GM19324 (cell line): ENCODE measurements around the gene PYDC1.
A peak's percentile ranks its signal among the peaks of the same experiment; 100 is the strongest.
"Not testable (repeated sequence)": the region's sequence is repeated elsewhere in the genome, so short reads cannot be mapped to it uniquely, and the experiment has no call there.

Experiments used
- ATAC-seq: cut with Tn5 transposase; IDR thresholded peaks from one replicate; pipeline ENCODE4 v1.9.1; 2021; ENCODE audit warnings: mild to moderate bottlenecking, moderate library complexity; ENCODE audit not compliant: unreplicated experiment, low FRiP score

PYDC1 gene

DNA sequence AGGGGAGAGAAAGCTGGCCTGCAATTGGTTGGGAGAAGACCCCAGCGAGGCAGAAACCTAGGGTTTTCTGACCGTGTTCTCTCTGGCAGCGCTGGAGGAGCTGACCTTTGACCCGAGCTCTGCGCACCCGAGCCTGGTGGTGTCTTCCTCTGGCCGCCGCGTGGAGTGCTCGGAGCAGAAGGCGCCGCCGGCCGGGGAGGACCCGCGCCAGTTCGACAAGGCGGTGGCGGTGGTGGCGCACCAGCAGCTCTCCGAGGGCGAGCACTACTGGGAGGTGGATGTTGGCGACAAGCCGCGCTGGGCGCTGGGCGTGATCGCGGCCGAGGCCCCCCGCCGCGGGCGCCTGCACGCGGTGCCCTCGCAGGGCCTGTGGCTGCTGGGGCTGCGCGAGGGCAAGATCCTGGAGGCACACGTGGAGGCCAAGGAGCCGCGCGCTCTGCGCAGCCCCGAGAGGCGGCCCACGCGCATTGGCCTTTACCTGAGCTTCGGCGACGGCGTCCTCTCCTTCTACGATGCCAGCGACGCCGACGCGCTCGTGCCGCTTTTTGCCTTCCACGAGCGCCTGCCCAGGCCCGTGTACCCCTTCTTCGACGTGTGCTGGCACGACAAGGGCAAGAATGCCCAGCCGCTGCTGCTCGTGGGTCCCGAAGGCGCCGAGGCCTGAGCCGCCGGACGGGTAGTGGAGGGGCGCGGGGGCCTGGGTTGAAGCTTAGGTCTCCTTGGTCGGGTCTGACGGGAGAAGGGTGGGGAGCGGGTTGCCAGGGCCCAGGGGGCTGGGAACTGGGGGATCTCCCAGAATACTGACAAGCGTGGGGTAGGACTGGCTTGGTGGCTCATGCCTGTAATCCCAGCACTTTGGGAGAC is 7.4 kb upstream of the PYDC1 start:
- ATAC-seq = no peak

DNA sequence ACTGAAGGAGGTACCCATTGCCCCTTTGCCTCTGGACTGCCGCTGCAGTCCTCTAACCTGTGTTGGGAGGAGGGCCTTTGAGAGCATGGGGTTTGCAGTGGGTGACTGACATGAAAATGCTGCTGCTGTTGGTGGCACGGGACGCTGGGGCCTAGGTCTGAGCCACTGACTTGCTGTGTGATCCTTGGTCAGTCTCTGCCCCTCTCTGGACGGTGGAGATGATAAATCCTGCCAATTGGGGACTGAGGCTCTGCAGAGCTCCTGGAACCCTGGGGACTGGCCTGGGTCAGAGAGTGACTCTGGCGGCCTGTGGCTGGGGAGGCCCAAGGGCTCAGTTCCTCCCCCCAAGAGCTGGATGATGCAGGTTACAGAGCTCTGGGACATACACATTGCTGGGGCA is 6.1 kb upstream of the PYDC1 start:
- no peak for ATAC-seq

DNA sequence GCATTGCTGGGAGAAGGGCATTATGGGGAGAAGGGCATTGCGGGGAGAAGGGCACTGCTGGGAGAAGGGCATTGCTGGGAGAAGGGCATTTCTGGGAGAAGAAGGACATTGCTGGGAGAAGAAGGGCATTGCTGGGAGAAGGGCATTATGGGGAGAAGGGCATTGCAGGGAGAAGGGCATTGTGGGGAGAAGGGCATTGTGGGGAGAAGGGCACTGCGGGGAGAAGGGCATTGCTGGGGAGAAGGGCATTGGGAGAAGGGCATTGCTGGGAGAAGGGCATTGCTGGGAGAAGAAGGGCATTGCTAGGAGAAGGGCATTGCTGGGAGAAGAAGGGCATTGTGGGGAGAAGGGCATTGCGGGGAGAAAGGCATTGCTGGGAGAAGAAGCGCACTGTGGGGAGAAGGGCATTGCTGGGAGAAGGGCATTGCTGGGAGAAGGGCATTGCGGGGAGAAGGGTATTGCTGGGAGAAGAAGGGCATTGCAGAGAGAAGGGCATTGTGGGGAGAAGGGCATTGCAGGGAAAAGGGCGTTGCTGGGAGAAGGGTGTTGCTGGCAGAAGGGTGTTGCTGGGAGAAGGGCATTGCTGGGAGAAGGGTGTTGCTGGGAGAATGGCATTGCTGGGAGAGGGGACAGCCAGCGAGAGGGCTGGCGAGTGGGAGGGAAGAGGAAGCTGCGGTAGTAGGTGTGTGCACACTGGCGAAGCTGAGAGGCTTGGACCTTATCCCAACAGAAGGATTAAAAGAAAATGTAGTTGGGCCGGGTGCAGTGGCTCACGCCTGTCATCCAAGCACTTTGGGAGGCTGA is 4.6 kb upstream of the PYDC1 start:
- ATAC-seq = no peak

DNA sequence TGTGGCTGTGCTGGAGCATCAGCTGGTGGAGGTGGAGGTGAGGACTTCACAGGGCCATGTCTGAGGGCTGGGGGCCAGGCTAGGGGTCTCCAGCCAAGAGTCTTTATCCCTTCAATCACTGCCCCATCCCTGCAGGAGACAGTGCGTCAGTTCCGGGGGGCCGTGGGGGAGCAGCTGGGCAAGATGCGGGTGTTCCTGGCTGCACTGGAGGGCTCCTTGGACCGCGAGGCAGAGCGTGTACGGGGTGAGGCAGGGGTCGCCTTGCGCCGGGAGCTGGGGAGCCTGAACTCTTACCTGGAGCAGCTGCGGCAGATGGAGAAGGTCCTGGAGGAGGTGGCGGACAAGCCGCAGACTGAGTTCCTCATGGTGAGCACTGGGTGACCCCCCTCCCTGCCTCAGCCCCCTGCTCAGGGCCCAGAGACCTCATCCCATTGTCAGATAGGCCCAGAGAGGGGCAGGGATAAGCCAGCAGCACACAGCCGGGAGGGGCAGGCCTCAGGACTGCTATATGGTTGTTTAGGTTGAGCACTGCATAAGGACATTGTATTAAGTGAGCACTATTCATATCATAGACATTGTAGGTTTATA is 2.3 kb upstream of the PYDC1 start:
- no peak for ATAC-seq

DNA sequence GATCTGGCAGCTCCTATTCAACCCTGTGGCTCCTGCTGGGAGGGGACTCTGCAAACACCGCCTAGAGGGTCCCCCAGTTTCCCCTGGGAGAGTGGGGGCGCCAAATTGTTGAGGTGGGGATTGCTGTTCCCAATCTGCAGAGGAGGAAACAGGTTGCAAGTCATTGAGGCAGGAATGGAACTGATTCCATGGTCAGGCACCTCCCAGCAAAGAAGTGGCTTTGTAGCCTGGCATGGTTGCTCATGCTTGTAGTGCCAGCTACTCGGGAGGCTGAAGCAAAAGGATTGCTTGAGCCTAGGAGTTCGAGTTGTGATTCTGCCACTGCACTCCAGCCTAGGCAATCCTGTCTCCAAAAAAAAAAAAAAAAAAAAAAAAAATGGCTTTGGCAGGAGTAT is 198 bp upstream of the PYDC1 start:
- ATAC-seq = no peak

DNA sequence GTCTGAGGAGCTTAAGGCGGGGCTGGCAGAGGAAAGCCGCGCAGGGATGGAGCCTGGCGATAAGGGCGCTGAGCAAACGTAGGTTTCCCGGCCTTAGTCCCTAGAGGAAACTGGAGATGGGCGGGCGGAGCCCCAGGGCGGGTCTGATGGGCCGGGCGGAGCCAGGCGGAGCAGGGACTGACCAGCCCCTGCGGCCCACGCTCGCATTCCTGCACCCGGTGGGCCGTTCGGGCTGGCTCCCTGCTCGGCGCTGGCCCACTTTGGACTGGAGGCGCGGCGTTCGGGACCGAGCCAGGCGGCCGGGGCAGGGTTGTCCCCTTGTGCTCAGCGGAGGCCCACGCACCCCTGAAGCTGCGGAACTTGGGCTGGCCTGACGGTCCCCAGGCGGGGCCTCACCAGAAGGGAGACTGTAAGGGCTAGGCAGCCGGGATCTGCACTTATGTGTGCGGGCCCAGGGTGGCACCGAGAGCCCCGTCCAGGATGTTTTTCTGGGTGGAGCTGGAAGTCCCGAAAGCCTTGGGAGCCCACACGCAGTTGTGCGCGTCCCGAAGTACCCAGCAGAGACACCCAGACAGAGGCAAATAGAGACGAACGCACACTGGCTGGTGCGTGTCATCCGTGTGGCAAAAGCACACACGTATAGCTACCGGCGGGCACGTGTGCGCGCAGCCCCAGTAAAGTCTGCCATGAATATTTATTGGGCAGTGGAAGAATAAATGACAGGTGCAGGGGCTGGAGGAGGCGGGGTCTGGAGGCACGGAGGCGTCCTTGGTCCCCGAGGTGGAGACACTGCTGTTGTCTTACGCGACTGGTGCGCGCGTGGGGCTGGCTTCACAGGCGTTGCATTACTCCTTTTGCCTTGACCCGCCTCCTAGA is 1.4 kb downstream of the PYDC1 start:
- ATAC-seq = no peak

DNA sequence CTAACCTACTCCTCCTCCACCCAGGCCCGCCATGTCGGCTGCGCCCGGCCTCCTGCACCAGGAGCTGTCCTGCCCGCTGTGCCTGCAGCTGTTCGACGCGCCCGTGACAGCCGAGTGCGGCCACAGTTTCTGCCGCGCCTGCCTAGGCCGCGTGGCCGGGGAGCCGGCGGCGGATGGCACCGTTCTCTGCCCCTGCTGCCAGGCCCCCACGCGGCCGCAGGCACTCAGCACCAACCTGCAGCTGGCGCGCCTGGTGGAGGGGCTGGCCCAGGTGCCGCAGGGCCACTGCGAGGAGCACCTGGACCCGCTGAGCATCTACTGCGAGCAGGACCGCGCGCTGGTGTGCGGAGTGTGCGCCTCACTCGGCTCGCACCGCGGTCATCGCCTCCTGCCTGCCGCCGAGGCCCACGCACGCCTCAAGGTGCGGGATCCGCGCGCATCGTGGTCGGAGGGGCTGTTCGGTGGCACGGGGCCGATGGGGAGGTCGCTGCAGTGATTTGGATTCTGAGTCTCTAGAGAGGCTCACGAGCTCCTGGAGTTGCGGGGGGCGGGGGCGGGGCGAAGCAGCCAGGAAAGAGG is 2.1 kb downstream of the PYDC1 start:
- no peak for ATAC-seq

DNA sequence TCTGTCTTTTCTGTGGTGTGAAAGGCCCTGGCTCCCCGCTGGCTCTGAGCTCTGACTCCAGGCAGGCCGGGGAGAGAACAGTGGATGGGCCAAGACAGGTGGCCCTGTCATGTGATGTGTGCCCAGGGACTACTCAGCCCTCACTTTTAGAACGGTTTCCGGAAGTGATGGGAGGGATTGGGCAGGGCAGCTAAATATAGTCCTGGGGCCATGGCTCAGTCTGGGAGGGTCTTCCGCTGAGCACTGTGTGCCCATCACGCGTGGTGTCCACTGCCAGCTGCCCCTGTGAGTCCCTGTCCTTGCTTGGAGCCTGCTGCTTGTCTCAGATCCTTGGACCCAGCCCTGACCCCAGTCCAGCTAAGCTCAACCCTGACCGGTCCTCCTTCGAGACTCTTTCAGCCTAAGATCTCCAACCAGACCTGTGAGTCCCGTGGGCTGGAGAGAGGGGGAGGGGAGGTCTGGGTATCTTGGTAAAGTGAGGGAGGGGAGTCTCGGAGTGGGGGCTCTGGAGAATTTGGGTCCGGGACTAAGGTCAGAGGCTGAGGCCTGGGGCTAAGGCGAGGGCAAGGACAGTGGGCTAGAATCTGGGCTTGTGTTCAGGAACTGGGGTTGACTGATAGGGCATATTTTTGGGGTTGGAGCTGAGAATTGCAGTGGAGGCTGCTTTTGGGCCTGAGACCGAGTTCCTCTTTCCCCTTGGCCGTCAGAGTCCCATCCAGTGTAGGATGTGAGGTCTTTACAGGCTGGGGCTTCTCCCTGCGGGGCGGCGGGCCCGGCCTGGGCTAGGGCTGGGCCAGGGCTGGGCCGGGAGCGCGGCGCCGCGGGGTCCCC is 2.8 kb downstream of the PYDC1 start, which contains the start of gene TRIM72:
TSS of gene TRIM72 (plus strand) at position 243 of the 831 bp plus-strand sequence. CDS start 620 bp downstream, outside the sequence.
- no peak for ATAC-seq

DNA sequence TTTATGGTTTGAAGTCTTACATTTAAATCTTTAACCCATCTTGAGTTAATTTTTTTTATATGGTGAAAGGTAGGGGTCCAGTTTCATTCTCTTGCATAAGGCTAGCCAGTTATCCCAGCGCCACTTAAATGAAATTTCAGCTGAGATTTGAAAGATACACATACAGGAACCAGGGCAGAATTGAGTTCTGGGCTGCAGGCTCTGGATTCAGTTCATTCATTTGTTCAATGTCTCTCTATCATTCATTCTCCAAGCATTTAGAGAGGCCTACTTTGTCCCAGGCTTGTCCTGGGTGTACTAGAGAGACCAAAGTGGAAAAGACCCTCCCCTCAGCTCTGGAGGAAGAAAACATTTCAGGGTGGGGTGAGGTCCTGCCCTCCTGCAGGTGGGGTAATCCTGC is 3.6 kb downstream of the PYDC1 start:
- ATAC-seq = no peak

DNA sequence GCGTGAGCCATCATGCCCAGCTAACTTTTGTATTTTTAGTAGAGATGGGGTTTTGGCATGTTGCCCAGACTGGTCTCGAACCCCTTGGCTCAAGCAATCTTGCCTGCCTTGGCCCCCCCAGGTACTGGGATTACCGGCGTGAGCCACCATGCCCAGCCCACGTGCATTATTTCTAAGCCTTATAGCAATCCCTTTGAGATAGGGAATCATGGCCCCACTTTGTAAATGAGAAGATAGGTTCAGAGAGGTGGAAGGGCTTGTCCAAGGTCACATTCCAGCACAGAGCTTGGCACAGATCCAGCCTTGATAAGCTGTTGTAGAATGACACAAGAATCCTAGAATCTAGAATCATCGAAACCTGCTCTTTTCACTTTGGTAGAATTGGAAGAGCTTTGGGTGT is 10.2 kb downstream of the PYDC1 start:
- ATAC-seq = no peak

DNA sequence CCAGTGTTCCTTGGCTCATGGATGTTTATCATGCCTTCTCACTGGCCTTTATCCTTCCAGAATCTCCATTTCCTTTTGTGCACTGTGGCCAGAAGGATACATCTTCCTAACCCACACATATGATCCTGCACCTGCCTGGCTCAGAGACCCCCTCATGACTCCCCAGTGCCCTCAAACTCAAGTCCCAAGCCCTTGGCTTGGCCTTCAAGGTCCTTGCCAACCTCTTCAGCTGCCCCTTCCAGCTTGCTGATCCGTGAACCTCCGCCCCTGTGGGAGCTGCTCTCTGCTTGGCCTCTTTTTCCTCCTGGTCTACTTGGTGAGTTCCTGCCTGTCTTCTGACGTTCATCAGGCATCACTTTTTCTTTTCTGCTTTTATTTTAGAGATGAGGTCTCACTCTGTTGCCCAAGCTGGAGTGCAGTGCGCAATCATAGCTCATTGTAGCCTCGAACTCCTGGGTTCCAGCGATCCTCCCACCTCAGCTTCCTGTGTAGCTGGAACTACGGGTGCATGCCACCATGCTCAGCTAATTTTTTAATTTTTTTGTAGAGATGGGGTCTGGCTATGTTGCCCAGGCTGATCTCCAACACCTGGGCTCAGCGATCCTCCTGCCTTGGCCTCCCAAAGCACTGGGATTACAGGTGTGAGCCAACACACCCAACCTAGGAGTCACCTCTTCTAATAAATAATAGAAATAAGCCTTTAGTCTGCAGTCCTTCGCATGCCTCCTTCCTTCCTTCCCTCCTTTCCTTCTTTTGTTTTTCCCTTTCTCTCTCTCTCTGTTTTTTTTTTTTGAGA is 11.9 kb downstream of the PYDC1 start:
- no peak for ATAC-seq

DNA sequence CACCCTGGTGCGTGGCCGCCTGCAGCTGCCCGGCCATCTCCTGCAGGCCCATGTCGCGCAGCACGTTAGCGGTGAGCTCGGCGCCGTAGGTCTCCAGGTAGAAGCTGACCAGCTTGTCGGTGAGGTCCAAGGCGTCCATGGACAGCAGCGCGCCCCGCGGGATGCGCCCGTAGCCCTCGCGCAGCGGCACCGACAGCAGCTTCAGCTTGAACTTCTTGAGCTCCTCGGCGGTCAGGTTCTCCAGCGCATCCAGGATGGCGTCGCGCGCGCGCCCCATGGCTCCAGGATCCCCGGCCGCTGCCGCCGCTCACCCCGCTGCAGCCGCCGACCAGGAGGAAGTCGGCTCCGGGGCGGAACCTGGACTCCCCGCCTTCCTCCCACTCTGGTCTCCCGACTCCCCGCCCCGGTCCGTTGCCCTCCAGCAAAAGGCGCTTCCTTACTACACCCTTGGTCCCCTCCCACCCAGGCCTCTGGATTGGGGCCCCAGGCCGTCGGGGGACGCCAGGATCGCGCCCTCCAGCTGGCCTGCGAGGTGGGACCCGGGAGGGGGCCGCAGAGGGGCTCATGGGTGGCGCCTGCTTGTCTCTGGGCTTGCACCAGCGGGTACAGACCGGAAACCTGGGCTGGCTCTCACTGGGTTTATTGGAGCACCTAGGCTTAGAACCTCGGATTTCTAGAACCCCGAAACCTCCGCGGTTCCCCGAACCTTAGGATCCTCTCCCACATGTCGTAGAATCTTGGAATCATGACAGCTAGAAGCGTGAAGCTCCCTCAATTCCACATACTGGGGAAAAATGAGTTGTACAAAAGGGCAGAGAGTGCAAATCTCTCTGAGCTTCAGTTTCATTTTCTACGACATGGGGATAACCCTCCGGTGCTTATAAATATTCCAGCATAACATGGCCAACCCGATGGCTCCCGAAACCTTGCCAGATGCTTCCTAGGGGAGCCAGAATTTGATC is 14.2 kb downstream of the PYDC1 start, which contains the start of gene PYCARD:
TSS of gene PYCARD (minus strand) at position 347 of the 962 bp plus-strand sequence. CDS start at position 277, 70 bp downstream.
- ATAC-seq = peak; percentile 48

DNA sequence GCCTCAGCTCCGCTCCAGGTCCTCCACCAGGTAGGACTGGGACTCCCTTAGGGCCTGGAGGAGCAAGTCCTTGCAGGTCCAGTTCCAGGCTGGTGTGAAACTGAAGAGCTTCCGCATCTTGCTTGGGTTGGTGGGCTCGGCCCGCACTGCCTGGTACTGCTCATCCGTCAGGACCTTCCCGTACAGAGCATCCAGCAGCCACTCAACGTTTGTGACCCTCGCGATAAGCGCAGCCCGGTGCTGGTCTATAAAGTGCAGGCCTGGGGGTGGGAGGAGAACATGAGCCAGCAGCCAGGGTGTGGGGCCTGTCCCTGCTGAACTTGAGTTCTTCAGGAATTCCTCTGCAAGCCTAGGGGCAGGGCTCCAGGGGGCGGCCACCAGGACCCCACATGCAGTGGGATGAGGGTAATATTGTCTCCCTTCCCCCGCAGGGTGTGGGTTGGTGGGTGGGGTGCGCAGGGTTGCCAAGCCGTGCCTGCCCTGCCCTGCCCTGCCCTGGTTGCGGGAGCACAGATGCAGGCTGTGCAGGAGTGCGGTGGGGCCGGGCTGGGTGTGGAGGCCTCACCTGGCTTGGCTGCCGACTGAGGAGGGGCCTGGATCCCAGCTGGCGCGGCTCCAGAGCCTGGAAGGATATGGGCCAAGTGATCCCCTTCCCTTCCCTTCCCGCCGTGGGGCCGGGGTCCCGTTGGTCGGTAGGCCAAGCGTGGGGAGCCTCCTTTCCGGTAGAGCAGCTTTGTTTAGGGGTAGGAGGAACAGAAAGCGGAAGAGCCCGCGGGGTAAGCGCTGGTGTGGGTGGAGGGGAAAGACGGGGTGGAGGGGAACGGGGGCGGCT is 15.1 kb downstream of the PYDC1 start:
- ATAC-seq = peak; percentile 52

DNA sequence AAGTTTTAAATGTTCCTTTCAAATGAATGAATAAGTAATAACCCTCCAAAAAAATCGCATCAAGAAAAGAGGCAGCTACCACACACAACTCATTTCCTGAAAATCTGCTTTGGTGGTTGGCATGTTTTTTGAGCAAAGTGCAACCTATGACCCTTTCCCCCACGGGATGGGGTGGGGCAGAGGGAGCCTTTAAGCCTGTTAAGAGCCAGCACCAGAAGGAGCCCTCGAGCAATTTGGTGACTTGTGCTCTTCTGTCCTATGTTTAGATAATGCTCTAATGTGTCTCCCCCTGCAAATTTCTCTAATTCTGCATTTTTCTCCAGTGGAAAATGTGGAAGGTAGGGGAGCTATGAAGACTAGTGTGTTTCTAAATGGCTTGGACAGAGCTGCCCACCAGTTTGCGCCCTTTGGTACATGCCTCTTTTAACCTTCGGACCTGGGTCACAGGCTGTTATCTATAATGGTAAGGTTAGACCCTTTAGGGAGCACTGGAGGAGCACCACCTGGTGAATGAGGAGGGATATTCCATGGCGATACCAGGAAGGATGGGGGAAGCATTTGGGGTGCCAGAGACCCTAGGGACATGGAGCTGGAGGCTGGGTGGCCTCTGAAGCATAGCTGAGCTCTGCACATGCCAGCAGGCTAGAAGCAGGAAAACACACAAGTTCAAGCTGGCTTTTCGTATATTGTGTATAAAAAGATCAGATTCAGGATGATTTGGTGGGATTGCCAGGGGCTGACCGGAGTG is 15.9 kb downstream of the PYDC1 start:
- no peak for ATAC-seq

DNA sequence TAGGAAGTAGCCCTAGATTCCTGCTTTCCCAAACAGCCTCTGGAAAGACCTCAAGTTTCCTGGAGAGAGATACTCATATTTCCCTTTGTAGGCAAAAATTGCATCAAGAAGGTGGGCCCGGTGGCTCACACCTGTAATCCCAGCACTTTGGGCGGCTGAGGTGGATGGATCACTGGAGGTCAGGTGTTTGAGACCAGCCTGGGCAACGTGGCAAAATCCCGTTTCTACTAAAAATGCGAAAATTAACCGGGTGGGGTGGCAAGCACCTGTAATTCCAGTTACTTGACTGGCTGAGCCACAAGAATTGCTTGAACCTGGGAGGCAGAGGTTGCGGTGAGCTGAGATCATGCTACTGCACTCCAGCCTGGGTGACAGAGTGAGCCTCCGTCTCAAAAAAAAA is 16.8 kb downstream of the PYDC1 start:
- not testable (repeated sequence) for ATAC-seq
